Measurements from ENCODE around the gene ALDH3A1.

ALDH3A1 gene

GRCh38 chr17:19718041-19718612 is 30.0 kb downstream of the ALDH3A1 start:
- FAIRE-seq (no peak), DNase-seq (ENCODE audit: insufficient read length, low spot score) (no peak)

GRCh38 chr17:19717411-19717908 is 30.6 kb downstream of the ALDH3A1 start:
- DNase-seq (ENCODE audit: insufficient read length, low spot score) (no peak), FAIRE-seq (no peak)
- no peak for TF ChIP-seq CTCF (IDR thresholded peaks at IDR 0.05; ENCODE audit: insufficient read depth, missing control alignments)

More at GRCh38 chr17:19718041-19718612, 30.0 kb downstream of the ALDH3A1 start:
- no peak for TF ChIP-seq CTCF (IDR thresholded peaks at IDR 0.05; ENCODE audit: insufficient read depth, missing control alignments)

- FAIRE-seq (no peak), DNase-seq (ENCODE audit: insufficient read length, low spot score) (no peak)
- TF ChIP-seq CTCF (IDR thresholded peaks at IDR 0.05; ENCODE audit: insufficient read depth, missing control alignments): no peak
Measured at GRCh38 chr17:19717031-19717360, 31.1 kb downstream of the ALDH3A1 start.

GRCh38 chr17:19716108-19717030 is 31.7 kb downstream of the ALDH3A1 start, which contains the start of gene SLC47A2:
TSS of gene SLC47A2 (minus strand) at chr17:19716584. CDS start at chr17:19716555, 29 bp downstream.
- FAIRE-seq (no peak), DNase-seq (ENCODE audit: insufficient read length, low spot score) (peak; percentile 4)
- no peak for TF ChIP-seq CTCF (IDR thresholded peaks at IDR 0.05; ENCODE audit: insufficient read depth, missing control alignments)

GRCh38 chr17:19714542-19715411 is 33.3 kb downstream of the ALDH3A1 start:
- FAIRE-seq (no peak), DNase-seq (ENCODE audit: insufficient read length, low spot score) (peak; percentile 16)
- no peak for TF ChIP-seq CTCF (IDR thresholded peaks at IDR 0.05; ENCODE audit: insufficient read depth, missing control alignments)

GRCh38 chr17:19713901-19714361 is 34.2 kb downstream of the ALDH3A1 start:
- no peak for FAIRE-seq
- no peak for TF ChIP-seq CTCF (IDR thresholded peaks at IDR 0.05; ENCODE audit: insufficient read depth, missing control alignments)
- DNase-seq (ENCODE audit: insufficient read length, low spot score): peak; percentile 4
